ENCODE results near the gene FAM240A. TPM values are rescaled to one million over a fixed set of nuclear protein-coding genes. Genes with fewer than 3 reads are reported as not detected.

The FAM240A gene
- total and polyA plus RNA-seq, 2 donors (not counting 3 experiments of a cell fraction or from before 2014, with no cell fraction given), result not detected

- no peak for FAIRE-seq
These were observed 2.2 kb upstream of the FAM240A start for GRCh38 chr3:46609944-46610722.

More at GRCh38 chr3:46609944-46610722, 2.2 kb upstream of the FAM240A start:
- Histone ChIP-seq H3K27ac (ENCODE audit: insufficient read depth, low read depth, low read length) (no peak overlapping the region), H3K36me3 (ENCODE audit: control insufficient read depth in 2 of 2, extremely low read depth in 1 of 2, insufficient read depth in 2 of 2, low read length in 2 of 2) (no peaks in the 10 kb centered on the region), H3K9me3 (replicated peaks; ENCODE audit: control insufficient read depth, insufficient read depth, low read length) (no peaks in the 10 kb centered on the region), H4K20me1 (replicated peaks; ENCODE audit: control insufficient read depth, extremely low read depth, insufficient read depth, low read length) (no peaks in the 10 kb centered on the region), H3K9ac (replicated peaks; ENCODE audit: extremely low read depth, insufficient read depth, low read length) (no peak overlapping the region), H3K27me3 (ENCODE audit: control insufficient read depth in 2 of 2, insufficient read depth in 2 of 2, low read length in 2 of 2) (peaks cover 3 to 5% of the 10 kb centered on the region in 2 experiments), H3K4me3 (replicated peaks in 1 of 3; ENCODE audit: insufficient read depth in 1 of 3, low read depth in 1 of 3, low read length in 3 of 3) (no peak overlapping the region), H3K9me1 (replicated peaks; ENCODE audit: control insufficient read depth, extremely low read depth, insufficient read depth, low read length) (no peaks in the 10 kb centered on the region), H3K79me2 (ENCODE audit: control insufficient read depth, insufficient read depth, low read length) (no peaks in the 10 kb centered on the region), H3K4me1 (ENCODE audit: control insufficient read depth, extremely low read depth, insufficient read depth, low read length) (no peaks in the 10 kb centered on the region), H3K4me2 (ENCODE audit: insufficient read depth, low read length) (no peak overlapping the region), H2AFZ (ENCODE audit: low read depth, low read length) (no peak overlapping the region)
- DNase-seq (ENCODE audit: low read depth, low spot score), result no peak
- TF ChIP-seq EZH2 (IDR thresholded peaks at IDR 0.05; ENCODE audit: borderline replicate concordance, low read depth, low read length, severe bottlenecking) (no peak), MYC (IDR thresholded peaks at IDR 0.05; ENCODE audit: low read depth, low read length) (no peak), MAX (IDR thresholded peaks at IDR 0.05; ENCODE audit: insufficient read depth, insufficient read length) (no peak), CTCF (IDR thresholded peaks at IDR 0.05; ENCODE audit: extremely low read depth in 1 of 2, insufficient read depth in 1 of 2, low read depth in 1 of 2, low read length in 2 of 2) (no peak), JUN (IDR thresholded peaks at IDR 0.05; ENCODE audit: borderline replicate concordance, insufficient read depth, insufficient read length, low read depth) (no peak), FOS (IDR thresholded peaks at IDR 0.05; ENCODE audit: borderline replicate concordance, insufficient read depth, low read length) (no peak), POLR2A (IDR thresholded peaks at IDR 0.05; ENCODE audit: low read depth, low read length) (no peak), GATA2 (IDR thresholded peaks at IDR 0.05; ENCODE audit: insufficient read depth, insufficient read length, low read depth, low read length) (no peak), POLR2AphosphoS5 (IDR thresholded peaks at IDR 0.05; ENCODE audit: insufficient read depth, low read depth, low read length) (no peak)
- intact Hi-C loops (cut with micrococcal nuclease), result no loop called here
- ChIA-PET POLR2A (no interaction called here), CTCF (interaction anchor here (1.7 kb wide), 1 partner anchor 122 kb away, joined by 4 read pairs; no protein-coding TSS in a partner anchor)
- dilution Hi-C loops (cut with MboI; ENCODE audit: extremely low pct_ligation_motif_present, low sequenced_read_pairs), result no loop called here
- no TSS peak for BruUV-seq (replicated peaks)

Measured in endothelial cell of umbilical vein (primary cell).